ENCODE results near the gene TMEM123. TPM values are rescaled to one million over a fixed set of nuclear protein-coding genes. Genes with fewer than 3 reads are reported as not detected.

Gene TMEM123
- total RNA-seq, 1 experiment from 2014 or later, result 214 TPM

DNA sequence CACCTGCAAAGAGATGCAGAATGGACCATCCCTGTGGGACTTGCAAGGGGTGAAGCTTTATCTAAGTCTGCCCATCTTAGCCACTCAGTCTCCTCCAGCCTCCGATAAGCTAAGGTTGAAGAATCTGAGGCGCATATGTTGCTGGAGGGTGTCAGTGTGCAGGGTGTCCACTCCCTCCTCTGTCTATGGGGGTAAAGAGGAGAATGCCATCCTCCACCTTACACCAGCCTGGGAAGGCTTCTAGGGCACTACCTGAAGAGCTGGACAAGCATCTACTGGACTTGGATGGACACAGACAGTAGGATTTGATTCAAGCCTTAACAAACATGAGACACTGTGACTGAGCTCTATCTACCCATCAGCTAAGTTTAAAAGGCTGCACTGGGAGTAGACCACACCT is 46.5 kb downstream of the TMEM123 start:
- ChIA-PET CTCF (no interaction called here), POLR2A (ENCODE audit: low non-redundant PET) (no interaction called here)
- H3K4me3 ChIP-seq (ENCODE audit: low read depth, low read length, poor library complexity, severe bottlenecking), result no peak overlapping the region
- H3K27ac ChIP-seq (ENCODE audit: low read depth, low read length, poor library complexity, severe bottlenecking), result no peak overlapping the region
- DNase-seq (ENCODE audit: low spot score), result no peak
- intact Hi-C loops (cut with micrococcal nuclease; ENCODE audit: unreplicated experiment), result no loop called here
- peaks cover 8% of the 10 kb centered on the region for H3K36me3 ChIP-seq (ENCODE audit: insufficient read depth, low read length, poor library complexity, severe bottlenecking)
- no peaks in the 10 kb centered on the region for H3K27me3 ChIP-seq (replicated peaks; ENCODE audit: insufficient read depth, low read depth, low read length, poor library complexity)
- TF ChIP-seq EZH2 (IDR thresholded peaks at IDR 0.05; ENCODE audit: borderline replicate concordance, low read depth, low read length, poor library complexity, severe bottlenecking), result no peak
- TF ChIP-seq, protein P1, sequence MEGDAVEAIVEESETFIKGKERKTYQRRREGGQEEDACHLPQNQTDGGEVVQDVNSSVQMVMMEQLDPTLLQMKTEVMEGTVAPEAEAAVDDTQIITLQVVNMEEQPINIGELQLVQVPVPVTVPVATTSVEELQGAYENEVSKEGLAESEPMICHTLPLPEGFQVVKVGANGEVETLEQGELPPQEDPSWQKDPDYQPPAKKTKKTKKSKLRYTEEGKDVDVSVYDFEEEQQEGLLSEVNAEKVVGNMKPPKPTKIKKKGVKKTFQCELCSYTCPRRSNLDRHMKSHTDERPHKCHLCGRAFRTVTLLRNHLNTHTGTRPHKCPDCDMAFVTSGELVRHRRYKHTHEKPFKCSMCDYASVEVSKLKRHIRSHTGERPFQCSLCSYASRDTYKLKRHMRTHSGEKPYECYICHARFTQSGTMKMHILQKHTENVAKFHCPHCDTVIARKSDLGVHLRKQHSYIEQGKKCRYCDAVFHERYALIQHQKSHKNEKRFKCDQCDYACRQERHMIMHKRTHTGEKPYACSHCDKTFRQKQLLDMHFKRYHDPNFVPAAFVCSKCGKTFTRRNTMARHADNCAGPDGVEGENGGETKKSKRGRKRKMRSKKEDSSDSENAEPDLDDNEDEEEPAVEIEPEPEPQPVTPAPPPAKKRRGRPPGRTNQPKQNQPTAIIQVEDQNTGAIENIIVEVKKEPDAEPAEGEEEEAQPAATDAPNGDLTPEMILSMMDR (conservative IDR thresholded peaks at IDR 0.05; ENCODE audit: low read depth, low read length), result no peak
- peaks cover 3% of the 10 kb centered on the region for H3K4me1 ChIP-seq (ENCODE audit: insufficient read depth, low read length, poor library complexity, severe bottlenecking)
- no peaks in the 10 kb centered on the region for H3K9me3 ChIP-seq (ENCODE audit: low read depth, low read length, poor library complexity, severe bottlenecking)
- no TSS peak for BruUV-seq (replicated peaks)

DNA sequence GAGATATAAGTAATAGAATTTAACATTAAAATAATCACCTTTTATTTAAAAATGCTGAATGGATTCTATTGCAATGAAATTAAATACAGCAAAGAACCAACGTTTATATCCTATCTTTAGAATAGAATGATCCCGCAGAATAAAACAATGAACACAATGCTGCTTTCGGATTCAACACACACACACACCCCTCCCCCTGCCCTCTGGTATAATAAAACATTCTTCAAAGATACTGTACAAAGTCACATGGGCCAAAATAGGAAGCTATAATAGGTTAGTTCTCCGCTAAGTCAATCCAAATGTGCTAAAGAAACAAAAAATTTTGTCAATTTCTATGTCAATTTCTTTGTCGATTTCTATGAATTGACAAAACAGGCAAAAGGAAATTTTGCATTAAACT is 47.1 kb downstream of the TMEM123 start:
- TF ChIP-seq EZH2 (IDR thresholded peaks at IDR 0.05; ENCODE audit: borderline replicate concordance, low read depth, low read length, poor library complexity, severe bottlenecking), result no peak
- TF ChIP-seq, protein P1 (conservative IDR thresholded peaks at IDR 0.05; ENCODE audit: low read depth, low read length), result no peak
- Histone ChIP-seq H3K27me3 (replicated peaks; ENCODE audit: insufficient read depth, low read depth, low read length, poor library complexity) (no peaks in the 10 kb centered on the region), H3K27ac (ENCODE audit: low read depth, low read length, poor library complexity, severe bottlenecking) (no peak overlapping the region), H3K4me3 (ENCODE audit: low read depth, low read length, poor library complexity, severe bottlenecking) (no peak overlapping the region), H3K4me1 (ENCODE audit: insufficient read depth, low read length, poor library complexity, severe bottlenecking) (no peaks in the 10 kb centered on the region), H3K36me3 (ENCODE audit: insufficient read depth, low read length, poor library complexity, severe bottlenecking) (peaks cover 14% of the 10 kb centered on the region), H3K9me3 (ENCODE audit: low read depth, low read length, poor library complexity, severe bottlenecking) (no peaks in the 10 kb centered on the region)
- POLR2A ChIA-PET (ENCODE audit: low non-redundant PET), result interaction anchor here (0.6 kb wide), 1 partner anchor 209 kb away, joined by 3 read pairs; no protein-coding TSS in a partner anchor
- CTCF ChIA-PET, result no interaction called here
- no peak for DNase-seq (ENCODE audit: low spot score)
- intact Hi-C loops (cut with micrococcal nuclease; ENCODE audit: unreplicated experiment), result no loop called here
- no TSS peak for BruUV-seq (replicated peaks)

DNA sequence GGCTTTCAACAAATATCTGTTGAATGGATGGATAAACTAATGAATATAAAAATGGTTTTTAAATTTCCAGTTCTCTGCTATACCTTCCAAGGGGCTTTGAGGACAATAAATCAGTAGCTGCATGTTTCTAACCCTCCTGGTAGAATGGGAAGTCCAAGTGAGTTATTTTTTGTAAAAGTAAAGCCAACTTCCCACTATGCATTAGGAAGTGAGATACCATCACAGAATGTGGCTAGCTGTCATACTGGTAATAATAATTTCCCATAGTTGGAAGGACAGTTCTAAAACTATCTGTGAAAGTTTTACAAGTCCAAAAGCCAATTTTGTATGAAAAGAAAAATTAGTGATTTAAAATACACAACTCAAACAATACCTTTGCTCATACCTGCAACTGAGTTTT is 50.0 kb downstream of the TMEM123 start:
- TF ChIP-seq, protein P1 (conservative IDR thresholded peaks at IDR 0.05; ENCODE audit: low read depth, low read length), result no peak
- TF ChIP-seq EZH2 (IDR thresholded peaks at IDR 0.05; ENCODE audit: borderline replicate concordance, low read depth, low read length, poor library complexity, severe bottlenecking), result no peak
- no peaks in the 10 kb centered on the region for H3K4me1 ChIP-seq (ENCODE audit: insufficient read depth, low read length, poor library complexity, severe bottlenecking)
- intact Hi-C loops (cut with micrococcal nuclease; ENCODE audit: unreplicated experiment), result no loop called here
- H3K27me3 ChIP-seq (replicated peaks; ENCODE audit: insufficient read depth, low read depth, low read length, poor library complexity), result no peaks in the 10 kb centered on the region
- no peak overlapping the region for H3K4me3 ChIP-seq (ENCODE audit: low read depth, low read length, poor library complexity, severe bottlenecking)
- POLR2A ChIA-PET (ENCODE audit: low non-redundant PET), result no interaction called here
- peaks cover 39% of the 10 kb centered on the region for H3K36me3 ChIP-seq (ENCODE audit: insufficient read depth, low read length, poor library complexity, severe bottlenecking)
- CTCF ChIA-PET, result no interaction called here
- BruUV-seq (replicated peaks), result no TSS peak
- DNase-seq (ENCODE audit: low spot score), result no peak
- no peaks in the 10 kb centered on the region for H3K9me3 ChIP-seq (ENCODE audit: low read depth, low read length, poor library complexity, severe bottlenecking)
- no peak overlapping the region for H3K27ac ChIP-seq (ENCODE audit: low read depth, low read length, poor library complexity, severe bottlenecking)

Measured in A673 (cell line).